Neural crest cell (in vitro differentiated cells): ENCODE results near the gene AJM1. TPM values are rescaled to one million over a fixed set of nuclear protein-coding genes. Genes with fewer than 3 reads are reported as not detected.

Source experiments
- DNase-seq: peaks from one replicate; pipeline ENCODE4 v3.0.0; 2021; ENCODE audit warnings: low read depth, mixed read lengths, low spot score
- H3K27ac Mint-ChIP-seq: one replicate; pipeline ENCODE4 v1.8.0; 2021; ENCODE audit warnings: mild to moderate bottlenecking, mixed read lengths; ENCODE audit not compliant: unreplicated experiment
- H3K27me3 Mint-ChIP-seq: 2 replicates; pipeline ENCODE4 v1.8.0; 2021; ENCODE audit warnings: low read depth, mild to moderate bottlenecking, mixed read lengths
- H3K36me3 Mint-ChIP-seq: 2 replicates; pipeline ENCODE4 v1.8.0; 2021; ENCODE audit warnings: low read depth, mild to moderate bottlenecking, mixed read lengths
- H3K4me1 Mint-ChIP-seq: 2 replicates; pipeline ENCODE4 v1.8.0; 2021; ENCODE audit warnings: mixed read lengths
- H3K4me3 Mint-ChIP-seq: one replicate; pipeline ENCODE4 v1.8.0; 2021; ENCODE audit warnings: mild to moderate bottlenecking, mixed read lengths
- H3K9me3 Mint-ChIP-seq: 2 replicates; pipeline ENCODE4 v1.8.0; 2021; ENCODE audit warnings: mixed read lengths
- CTCF ChIP-seq: fragments of 200-600 bp; sonication (generic); conservative IDR thresholded peaks from 2 replicates; pipeline ENCODE4 v1.5.0; 2021; ENCODE audit warnings: antibody characterized with exemption, mild to moderate bottlenecking
- microRNA-seq: library from miRNA; unstranded; fragments of <30 nt; microRNA quantifications from one replicate; pipeline ENCODE4, GENCODE V29; 2020
- total RNA-seq: library from RNA; stranded (reverse); gene quantifications from 2 replicates; pipeline ENCODE4 v1.2.1, GENCODE V29; 2021

AJM1 gene
- total RNA-seq, 1 donor from 2014 or later, result 2.8 TPM

GRCh38 chr9:136890661-136891060, 48.4 kb downstream of the AJM1 start:
- H3K4me3 Mint-ChIP-seq, result no peak overlapping the region
- H3K4me1 Mint-ChIP-seq, result peaks cover 7% of the 10 kb centered on the region
- no peak for DNase-seq
- no peaks in the 10 kb centered on the region for H3K9me3 Mint-ChIP-seq
- H3K27ac Mint-ChIP-seq, result no peak overlapping the region
- no peak for TF ChIP-seq CTCF
- no peaks in the 10 kb centered on the region for H3K27me3 Mint-ChIP-seq
- no peaks in the 10 kb centered on the region for H3K36me3 Mint-ChIP-seq

Small RNAs within 50 kb of the gene (microRNA-seq; reads per million reads assigned to microRNA genes)
- not detected for gene MIR4292
- gene MIR4479, result 3.6 reads per million

Other genes with a start within 250 kb of the AJM1 start
- 14.1 and 16.8 TPM in 2 replicates for gene EGFL7, start 179.6 kb upstream of the AJM1 start, total RNA-seq
- 18.4 and 19.0 TPM in 2 replicates for gene AGPAT2, start 155.0 kb upstream of the AJM1 start, total RNA-seq
- gene DIPK1B, start 129.9 kb upstream of the AJM1 start, total RNA-seq, result 46.3 and 49.2 TPM in 2 replicates
- gene LCN10, start 99.5 kb upstream of the AJM1 start, total RNA-seq, result not detected in 2 replicates
- gene LCN6, start 94.0 kb upstream of the AJM1 start, total RNA-seq, result not detected in 2 replicates
- gene LCN8, start 84.2 kb upstream of the AJM1 start, total RNA-seq, result not detected in 2 replicates
- not detected in 2 replicates for gene LCN15, start 78.0 kb upstream of the AJM1 start, total RNA-seq
- gene TMEM141, start 51.1 kb upstream of the AJM1 start, total RNA-seq, result 27.8 and 31.0 TPM in 2 replicates
- gene CCDC183, start 46.1 kb upstream of the AJM1 start, total RNA-seq, result 0.93 and 1.4 TPM in 2 replicates
- 191 and 198 TPM in 2 replicates for gene RABL6, start 34.5 kb upstream of the AJM1 start, total RNA-seq
- gene PHPT1, start 6.9 kb downstream of the AJM1 start, total RNA-seq, result 170 and 175 TPM in 2 replicates
- 19.3 and 20.6 TPM in 2 replicates for gene MAMDC4, start 9.9 kb downstream of the AJM1 start, total RNA-seq
- 338 and 339 TPM in 2 replicates for gene EDF1, start 23.8 kb downstream of the AJM1 start, total RNA-seq
- gene TRAF2, start 44.0 kb downstream of the AJM1 start, total RNA-seq, result 30.1 and 34.4 TPM in 2 replicates
- 81.2 and 83.9 TPM in 2 replicates for gene FBXW5, start 102.3 kb downstream of the AJM1 start, total RNA-seq
- gene C8G, start 102.8 kb downstream of the AJM1 start, total RNA-seq, result 0.59 and 0.98 TPM in 2 replicates
- 0.50 and 1.1 TPM in 2 replicates for gene LCN12, start 109.8 kb downstream of the AJM1 start, total RNA-seq
- not detected in 2 replicates for gene PTGDS, start 135.0 kb downstream of the AJM1 start, total RNA-seq
- not detected in 2 replicates for gene LCNL1, start 140.5 kb downstream of the AJM1 start, total RNA-seq
- gene PAXX, start 149.9 kb downstream of the AJM1 start, total RNA-seq, result 82.6 and 84.9 TPM in 2 replicates
- gene CLIC3, start 154.1 kb downstream of the AJM1 start, total RNA-seq, result not detected in 2 replicates
- gene ABCA2, start 185.8 kb downstream of the AJM1 start, total RNA-seq, result 31.7 and 37.1 TPM in 2 replicates
- gene FUT7, start 189.6 kb downstream of the AJM1 start, total RNA-seq, result 0.14 TPM in 1 of 2 replicates, not detected in the other
- gene NPDC1, start 203.7 kb downstream of the AJM1 start, total RNA-seq, result 54.7 and 61.1 TPM in 2 replicates
- gene ENTPD2, start 211.6 kb downstream of the AJM1 start, total RNA-seq, result not detected in 2 replicates
- gene SAPCD2, start 228.1 kb downstream of the AJM1 start, total RNA-seq, result 29.8 and 31.1 TPM in 2 replicates
- 2.6 and 2.9 TPM in 2 replicates for gene UAP1L1, start 235.0 kb downstream of the AJM1 start, total RNA-seq
- 50.4 and 54.0 TPM in 2 replicates for gene MAN1B1, start 244.5 kb downstream of the AJM1 start, total RNA-seq